Stimulated activated CD8-positive, alpha-beta memory T cell treated with anti-CD3 and anti-CD28 coated beads, Interleukin-2, amount 100 ng/mL, for 48 hours (primary cell): Measurements from ENCODE around the gene PCSK5.
A peak's percentile ranks its signal among the peaks of the same experiment; 100 is the strongest.
"Not testable (repeated sequence)": the region's sequence is repeated elsewhere in the genome, so short reads cannot be mapped to it uniquely, and the experiment has no call there.

ENCODE experiments used
- DNase-seq, 2 donors: peaks; one replicate each; pipeline ENCODE4 v3.0.0-alpha.2; 2020; ENCODE audit warnings: low read depth in 2 of 2

PCSK5 gene

DNA sequence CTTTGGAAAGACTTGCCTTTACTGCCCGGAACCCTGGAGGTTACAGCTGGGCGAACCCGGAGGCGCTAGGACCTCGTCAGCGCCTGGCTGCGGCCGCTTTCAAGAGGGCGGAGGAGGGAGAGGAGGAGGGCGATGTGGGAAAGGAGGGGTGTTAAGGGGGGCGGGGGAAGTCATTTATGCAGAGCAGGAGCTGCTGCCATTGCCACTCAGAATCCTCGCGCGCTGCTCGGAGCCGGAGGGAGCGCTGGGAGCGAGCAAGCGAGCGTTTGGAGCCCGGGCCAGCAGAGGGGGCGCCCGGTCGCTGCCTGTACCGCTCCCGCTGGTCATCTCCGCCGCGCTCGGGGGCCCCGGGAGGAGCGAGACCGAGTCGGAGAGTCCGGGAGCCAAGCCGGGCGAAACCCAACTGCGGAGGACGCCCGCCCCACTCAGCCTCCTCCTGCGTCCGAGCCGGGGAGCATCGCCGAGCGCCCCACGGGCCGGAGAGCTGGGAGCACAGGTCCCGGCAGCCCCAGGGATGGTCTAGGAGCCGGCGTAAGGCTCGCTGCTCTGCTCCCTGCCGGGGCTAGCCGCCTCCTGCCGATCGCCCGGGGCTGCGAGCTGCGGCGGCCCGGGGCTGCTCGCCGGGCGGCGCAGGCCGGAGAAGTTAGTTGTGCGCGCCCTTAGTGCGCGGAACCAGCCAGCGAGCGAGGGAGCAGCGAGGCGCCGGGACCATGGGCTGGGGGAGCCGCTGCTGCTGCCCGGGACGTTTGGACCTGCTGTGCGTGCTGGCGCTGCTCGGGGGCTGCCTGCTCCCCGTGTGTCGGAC lies at the start of gene PCSK5:
TSS of gene PCSK5 (plus strand) at position 202 of the 805 bp plus-strand sequence. CDS start at position 711, 509 bp downstream.
- DNase-seq: peak; percentile 73 to 75

DNA sequence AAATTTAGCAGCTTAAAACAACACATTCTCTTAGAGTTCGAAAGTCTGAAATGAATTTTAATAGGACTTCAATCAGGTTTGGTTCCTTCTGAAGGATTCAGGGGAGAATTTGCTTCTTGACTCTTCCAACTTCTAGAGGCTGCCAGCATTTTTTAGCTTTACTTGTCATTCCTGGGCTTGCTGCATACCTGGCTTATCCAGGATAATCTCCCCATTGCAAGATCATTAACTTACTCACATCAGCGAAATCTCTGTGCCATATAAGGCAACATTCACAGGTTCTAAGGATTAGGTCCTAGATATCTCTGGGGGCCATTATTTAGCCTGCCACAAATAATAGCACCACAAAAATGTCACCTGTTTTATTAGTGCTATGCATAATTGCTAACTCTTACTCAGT lies 46.2 kb upstream of the PCSK5 start:
- DNase-seq: no peak

DNA sequence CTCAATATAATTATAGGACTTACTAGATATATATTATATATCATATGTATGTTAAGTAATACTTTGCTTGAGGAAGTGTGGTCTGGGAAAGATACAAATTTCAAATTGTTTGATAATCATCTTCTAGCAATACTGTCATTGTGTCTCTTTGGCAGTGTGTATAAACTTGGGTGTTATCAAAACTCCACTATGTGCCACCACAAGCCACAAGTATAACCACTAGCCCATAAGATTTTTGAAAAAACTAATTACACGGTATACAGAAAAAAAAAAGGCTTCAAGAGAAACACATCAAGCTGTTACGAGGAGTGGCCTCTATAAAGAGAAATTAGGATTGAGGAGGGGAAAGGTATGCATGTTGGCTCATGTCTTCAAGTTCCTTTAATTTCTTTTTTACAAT lies 44.7 kb upstream of the PCSK5 start:
- no peak for DNase-seq

DNA sequence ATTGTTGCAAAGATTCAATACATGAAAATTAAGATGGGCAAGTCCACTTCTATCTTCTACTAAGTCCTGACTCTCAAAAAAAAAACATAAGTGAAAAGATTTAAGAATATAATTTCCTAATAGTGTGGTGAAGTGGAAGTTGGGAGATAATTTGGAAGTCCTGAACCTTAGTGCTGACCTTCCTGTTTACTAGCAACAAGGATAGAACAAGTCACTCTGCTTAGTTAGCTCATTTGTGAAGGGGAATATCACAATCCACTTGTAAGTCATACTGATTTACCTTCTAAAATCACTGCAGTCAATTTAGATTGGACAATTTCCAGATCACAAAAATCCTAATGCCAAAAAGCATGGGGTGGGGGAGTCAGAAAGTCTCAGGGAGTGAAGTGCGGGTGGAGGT lies 43.4 kb upstream of the PCSK5 start:
- DNase-seq: no peak

DNA sequence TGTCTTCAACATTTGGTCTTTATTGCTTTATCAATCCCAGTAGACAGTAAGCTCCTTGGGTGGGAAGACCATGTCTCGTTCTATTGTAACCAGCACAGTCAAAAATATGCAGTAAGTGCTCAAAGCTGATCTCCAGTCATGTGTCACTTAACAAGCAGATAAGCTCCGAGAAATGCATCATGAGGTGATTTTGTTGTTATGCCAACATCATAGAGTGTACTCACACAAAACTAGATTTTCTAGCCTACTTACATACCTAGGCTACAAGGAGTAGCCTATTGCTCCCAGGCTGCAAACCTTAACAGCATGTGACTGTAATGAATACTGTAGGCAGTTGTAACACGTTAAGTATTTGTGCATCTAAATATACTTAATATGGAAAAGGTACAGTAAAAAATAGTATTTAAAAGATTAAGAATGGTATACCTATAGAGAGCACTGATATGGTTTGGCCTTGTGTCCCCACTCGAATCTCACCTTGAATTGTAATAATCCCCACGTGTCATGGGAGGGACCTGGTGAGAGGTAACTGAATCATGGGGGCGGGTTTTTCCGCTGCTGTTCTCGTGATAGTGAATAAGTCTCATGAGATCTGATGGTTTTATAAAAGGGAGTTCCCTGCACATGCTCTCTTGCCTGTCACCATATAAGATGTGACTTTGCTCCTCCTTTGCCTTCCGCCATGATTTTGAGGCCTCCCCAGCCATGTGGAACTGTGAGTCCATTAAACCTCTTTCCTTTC lies 39.8 kb upstream of the PCSK5 start:
- no peak for DNase-seq

DNA sequence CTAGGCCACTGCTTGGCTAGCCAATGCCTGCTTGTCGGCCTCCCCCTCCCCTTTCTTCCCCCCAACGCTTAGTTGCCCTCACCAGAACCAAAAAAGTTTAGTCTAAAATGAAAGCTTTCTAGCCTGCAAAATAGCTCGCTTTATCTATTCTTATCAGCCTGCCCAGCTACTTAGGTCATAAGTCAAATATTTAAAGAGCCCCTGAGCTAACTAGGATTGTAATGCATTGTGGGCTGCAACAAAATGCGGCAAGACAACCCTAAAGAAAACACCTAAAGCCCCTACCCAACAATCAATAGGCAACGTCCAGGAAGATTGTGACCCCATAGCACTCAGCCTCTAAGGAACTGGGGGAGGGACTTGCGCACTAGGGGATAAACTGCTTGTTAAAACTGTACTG lies 38.6 kb upstream of the PCSK5 start:
- DNase-seq: no peak

DNA sequence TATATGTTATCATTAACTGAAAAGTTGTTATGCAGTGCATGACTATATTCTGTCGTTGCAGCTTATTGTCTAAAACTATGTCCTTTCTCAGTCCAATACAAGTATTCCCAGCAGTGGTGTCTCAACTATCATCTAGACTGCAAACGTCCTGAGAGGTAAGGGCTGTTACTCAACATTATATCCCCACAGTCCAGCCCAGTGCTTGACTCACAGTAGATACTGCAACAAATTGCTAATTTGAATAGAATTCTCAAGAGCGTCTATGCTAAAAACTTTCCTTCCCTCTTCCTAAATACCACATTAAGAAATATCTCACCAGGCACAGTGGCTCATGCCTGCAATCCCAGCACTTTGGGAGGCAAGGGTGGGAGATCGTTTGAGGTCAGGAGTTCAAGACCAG lies 37.7 kb upstream of the PCSK5 start:
- no peak for DNase-seq

DNA sequence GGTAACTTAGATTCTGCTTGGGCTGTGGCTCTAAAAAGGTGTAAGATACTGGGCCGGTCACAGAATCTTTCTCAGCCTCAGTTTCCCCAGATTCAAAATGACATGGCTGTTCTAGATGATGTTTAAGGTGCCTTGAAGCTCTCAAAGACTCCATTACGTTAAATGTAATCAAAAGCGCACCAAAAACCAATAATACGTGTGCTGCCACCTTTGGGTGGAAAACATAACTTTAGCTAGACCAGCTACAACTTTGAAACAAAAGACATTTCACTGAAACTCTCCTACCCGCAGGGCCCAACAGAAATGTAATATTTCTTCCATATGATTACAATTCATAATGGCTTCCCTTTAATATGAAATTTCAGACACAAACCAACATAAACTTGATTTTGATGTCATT lies 35.0 kb upstream of the PCSK5 start:
- no peak for DNase-seq

DNA sequence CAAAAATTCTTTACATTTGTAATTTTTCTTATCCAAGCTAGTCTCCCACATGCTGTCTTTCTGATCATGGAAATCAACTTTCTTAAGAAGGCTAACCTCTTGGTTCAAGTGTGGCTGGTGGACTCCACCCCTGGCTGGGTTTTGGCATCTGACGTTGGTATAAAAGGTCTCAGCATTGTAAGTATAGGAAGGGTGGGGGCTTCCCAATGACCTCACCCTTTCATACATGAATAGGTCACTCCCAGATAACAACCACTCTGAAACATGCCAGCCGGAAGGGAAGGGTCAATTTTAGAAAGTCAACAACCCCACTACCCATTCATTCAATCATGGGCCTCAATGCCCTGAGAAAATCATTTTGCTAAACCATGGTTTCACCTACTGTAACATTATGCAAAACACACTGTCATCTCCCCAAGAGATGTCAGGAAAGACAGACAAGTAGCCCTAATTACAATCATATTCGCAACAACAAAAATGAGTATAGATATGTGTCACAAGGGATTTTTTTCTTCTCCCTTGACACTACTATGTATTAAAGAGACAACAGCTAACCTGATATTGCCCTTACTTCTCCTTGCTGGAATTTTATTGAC lies 31.9 kb upstream of the PCSK5 start:
- no peak for DNase-seq

DNA sequence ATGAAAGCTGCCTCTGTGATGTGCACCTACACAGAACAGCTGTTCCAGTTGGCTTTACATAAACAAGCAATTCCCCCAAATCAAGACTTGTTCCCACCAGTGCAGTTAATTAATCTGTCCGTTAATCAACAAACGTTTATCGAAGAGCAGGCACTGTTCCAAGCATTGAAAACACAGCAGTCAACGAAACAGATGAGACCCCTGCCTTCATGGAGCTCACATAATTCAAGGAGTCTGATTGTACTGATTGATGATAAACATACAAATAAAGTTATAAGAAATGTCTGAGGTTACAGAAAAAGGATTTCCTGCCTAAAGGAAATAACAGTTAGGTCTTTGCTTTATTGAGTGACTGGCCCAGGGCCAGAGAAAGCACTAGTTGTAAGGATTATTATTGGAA lies 26.2 kb upstream of the PCSK5 start:
- DNase-seq: no peak

DNA sequence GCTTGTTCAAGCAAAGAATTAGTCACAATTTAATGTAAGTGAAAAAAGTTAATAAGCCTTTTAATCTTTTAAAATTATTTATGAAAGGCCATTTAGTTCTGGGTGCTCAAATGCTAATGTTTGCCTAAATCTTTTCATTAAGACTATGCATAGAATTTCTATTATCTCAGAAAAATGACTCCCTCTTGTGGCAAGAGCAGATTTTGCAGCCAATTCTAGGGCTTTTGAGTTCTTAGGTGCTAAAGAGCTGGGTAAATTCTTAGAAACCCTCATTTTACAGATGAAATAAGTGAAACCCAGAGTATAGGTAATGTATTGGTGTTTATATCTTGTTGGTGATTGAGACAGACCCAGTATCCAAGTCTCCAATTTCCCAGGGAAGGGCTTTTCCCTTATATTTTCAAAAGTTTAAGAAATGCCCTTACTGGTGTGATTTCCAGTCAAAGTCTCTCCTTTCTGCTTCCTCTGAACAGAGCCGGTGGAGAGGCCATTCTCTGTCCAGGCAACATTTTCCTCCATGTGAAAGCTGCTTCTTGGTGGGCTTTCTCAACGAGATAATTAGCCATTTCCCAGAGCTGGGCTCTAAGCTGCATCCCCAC lies 24.1 kb upstream of the PCSK5 start:
- DNase-seq: no peak

DNA sequence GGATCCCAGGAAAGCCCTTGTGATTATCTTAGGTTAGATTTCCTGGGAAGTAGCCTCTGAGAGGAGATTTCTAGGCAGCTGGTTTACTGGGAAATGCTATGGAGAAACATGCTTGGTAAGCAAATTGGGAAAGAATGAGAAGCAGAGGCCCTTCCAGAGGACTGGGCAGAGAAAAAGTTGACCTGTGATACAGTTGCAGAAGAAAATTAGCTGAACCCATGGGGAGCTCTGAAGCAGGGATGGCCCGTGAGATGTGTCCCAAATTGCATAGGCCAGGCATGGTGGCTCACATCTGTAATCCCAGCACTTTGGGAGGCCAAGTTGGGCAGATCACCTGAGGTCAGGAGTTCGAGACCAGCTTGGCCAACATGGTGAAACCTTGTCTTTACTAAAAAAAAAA lies 21.9 kb upstream of the PCSK5 start:
- not testable (repeated sequence) for DNase-seq

DNA sequence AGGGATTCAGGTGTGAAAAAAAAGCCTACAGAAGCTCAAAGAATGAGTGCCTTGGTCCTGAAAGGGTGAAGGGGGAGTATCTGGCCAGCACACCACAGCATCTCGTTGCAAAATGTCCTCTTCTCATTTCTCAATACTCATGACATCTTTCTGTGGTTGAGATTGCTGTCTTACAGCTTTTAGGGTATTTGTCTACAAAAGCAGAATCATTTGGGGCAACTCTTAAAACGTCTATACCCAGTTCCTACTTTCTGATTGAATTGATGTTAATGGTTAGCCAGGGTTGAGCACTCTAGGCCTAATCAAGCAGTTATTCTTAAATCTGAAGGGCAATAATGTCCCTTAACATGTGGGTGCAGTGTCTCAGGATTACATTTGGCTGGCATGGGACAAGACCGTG lies 21.2 kb upstream of the PCSK5 start:
- no peak for DNase-seq

DNA sequence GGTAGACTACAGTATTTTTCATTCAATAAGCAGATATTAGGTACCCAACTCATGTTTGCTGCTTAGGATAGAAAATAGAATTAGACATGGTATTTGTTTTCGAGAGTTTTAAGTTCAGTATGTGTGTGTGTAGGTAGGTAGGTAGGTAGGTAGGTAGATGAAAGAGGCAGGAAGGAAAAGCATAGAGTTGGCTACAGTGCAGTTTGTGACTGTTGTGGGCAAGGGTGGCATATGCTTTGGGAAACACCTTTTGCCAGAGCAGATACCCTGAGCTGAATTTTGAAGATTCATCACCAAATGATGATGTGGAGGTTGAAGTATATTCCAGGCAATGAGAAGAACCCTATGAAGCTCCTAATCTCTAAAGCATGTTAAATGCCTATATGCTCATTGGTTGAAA lies 20.0 kb upstream of the PCSK5 start:
- no peak for DNase-seq

DNA sequence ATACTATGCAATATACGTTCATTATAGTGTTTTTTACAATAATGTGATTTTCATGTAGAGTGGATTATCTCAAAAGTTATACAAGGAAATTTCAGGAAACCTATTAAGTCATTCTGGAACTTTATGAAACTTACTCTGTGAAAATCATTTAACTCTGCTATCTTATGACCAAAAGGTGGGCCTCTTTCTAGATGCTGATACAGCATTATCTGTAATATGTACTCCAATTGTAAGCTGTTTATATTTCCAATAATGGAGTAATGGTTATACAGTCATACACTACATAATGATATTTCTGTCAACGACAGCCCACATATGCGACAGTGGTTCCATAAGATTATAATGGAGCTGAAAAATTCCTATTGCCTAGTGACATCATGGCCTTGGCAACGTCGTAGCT lies 18.8 kb upstream of the PCSK5 start:
- no peak for DNase-seq

DNA sequence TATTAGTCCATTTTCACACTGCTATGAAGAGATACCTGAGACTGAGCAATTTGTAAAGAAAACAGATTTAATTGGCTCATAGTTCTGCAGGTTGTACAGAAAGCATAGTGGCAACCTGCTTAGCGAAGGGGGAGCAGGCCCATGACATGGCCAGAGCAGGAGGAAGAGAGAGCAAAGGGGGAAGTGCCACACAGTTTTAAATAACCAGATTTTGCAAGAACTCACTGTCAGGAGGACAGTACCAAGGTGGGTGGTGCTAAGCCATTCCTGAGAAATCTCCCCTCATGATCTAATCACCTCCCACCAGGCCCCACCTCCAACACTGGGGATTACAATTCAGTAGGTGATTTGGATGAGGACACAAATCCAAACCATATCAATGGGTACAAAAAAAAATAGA lies 16.8 kb upstream of the PCSK5 start:
- DNase-seq: no peak

DNA sequence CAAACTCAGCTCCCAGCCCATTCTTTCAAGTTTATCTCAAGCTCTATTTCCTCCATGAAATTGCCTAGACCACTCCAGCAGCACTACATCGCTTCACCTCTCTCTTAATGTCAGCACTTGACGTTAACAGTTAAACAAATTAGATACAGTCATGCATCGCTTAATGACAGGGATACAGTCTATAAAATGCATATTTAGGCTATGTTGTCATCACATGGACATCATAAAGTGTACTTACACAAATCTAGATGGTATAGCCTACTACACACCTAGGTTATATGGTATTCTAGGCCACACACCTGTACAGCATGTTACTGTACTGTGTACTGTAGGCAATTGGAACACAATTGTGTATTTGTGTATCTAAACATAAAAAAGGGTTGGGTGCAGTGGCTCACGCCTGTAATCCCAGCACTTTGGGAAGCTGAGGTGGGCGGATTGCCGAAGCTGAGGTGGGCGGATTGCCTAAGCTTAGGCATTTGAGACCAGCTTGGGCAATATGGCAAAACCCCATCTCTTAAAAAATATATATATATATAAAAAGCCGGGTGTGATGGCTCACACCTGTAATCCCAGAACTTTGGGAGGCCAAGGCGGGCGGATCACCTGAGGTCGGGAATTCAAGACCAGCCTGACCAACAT lies 13.4 kb upstream of the PCSK5 start:
- no peak for DNase-seq

DNA sequence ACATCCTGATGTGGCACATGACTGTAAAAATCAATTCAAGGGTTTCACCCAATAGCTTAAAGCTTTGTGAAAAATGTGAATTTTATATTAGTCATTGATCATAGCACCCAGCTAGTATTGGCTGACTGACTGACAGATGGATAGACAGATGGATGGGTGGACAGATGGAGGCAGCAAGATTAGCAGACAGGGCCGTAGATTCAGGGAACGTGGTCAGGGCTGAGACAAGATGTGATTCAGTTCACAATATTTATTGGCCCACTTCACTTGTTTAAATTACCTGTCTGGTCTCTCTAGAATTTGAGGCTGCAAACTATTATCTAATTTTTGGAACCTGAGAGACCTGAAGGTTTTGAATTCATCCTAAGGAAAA lies 12.0 kb upstream of the PCSK5 start:
- no peak for DNase-seq

DNA sequence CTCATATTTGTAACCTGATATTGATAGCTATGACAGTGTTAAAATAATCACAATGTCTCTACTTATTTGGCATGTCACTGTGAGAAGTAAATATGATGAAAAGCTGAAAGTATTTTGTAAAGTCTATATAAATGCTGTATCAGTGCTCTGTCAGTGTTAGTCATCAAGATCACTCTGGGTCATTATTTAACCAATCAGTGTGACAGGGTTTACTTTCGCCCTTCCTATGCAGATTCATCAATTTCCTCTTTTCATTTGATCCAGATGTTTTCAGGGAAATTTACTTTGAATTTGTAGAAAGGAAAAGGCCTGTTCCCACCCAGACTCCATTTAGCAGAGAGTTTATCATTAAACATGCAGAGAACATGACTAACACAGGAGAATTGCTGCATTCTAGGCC lies 9.9 kb upstream of the PCSK5 start:
- no peak for DNase-seq

DNA sequence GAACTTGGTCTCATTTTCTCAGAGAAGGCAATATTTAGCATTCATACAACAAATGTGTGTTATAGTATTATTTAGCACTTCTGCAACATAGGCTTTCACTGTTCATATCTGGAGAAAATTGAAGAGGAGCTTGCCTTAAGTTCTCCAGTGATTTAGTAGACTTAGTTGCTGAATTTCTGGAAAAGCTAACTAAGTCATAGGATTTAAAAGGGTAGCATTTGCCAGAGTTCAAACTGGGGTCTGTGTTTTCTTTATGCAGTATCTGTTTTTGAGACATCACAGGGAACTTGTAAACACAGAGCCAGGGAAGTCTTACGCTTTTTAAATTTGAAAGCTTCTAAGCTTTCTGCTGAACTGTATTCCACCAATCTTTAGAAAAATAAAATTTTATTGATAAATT lies 8.7 kb upstream of the PCSK5 start:
- no peak for DNase-seq

DNA sequence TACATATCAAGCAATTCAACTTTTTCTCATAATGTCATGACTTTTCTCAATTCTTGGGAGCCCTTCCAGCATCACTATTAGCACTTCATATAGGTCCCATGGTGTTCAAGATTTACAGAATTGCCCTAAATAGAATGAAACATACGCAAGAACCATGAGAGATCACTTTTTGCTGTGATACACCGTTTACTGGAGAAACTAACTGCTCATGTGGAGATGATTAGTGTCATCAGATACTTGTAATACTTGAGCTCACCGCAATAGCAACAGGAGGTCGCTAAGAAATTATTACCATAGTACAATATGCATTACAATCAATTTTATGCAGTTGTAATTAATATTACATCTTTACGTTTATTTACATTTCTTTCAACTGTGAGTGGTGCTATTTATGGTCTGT lies 4.8 kb upstream of the PCSK5 start:
- no peak for DNase-seq

DNA sequence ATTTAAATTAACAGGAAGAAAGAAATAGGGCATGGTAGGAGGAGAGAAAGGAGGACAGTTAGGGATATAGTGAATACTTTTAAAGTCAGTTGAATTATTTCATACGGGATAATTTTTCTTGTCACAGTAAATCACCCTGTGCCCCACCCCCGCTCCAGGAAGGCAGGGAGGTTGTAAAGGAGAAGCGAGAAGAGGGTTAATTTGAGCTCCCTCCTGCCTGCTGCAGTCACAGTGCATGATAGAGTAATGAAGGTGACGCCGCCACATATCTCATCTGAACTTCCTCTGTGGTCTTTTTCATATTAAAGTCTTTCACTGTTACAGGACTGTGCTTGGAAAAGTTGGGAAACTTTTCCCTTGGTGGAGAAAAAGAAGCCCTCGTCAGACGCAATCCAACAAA lies 896 bp upstream of the PCSK5 start:
- DNase-seq: no peak
